ENCODE measurements around the gene LAG3.
A peak's percentile ranks its signal among the peaks of the same experiment; 100 is the strongest.
"Not testable (repeated sequence)": the region's sequence is repeated elsewhere in the genome, so short reads cannot be mapped to it uniquely, and the experiment has no call there.

Gene LAG3

GRCh38 chr12:6772331-6772695 is at the start of gene LAG3:
Gene LAG3, plus strand, starts transcription at chr12:6772520. Its CDS starts 333 bp downstream, at chr12:6772853.
- intact Hi-C loops (cut with DNase I): no loop called here

GRCh38 chr12:6722863-6723262 is 49.5 kb upstream of the LAG3 start:
- intact Hi-C loops (cut with DNase I): loop anchor here (1.0 kb wide), 1 partner anchor 60 kb away; the partner anchor contains the start of gene ING4

More at GRCh38 chr12:6772331-6772695, at the start of gene LAG3:
- DNase-seq: no peak

GRCh38 chr12:6723607-6724408 is 48.5 kb upstream of the LAG3 start, which contains the start of gene COPS7A:
Gene COPS7A, plus strand, starts transcription at chr12:6724046. Its CDS starts 611 bp downstream, at chr12:6724657.
- intact Hi-C loops (cut with DNase I): loop anchor here (1.0 to 2.0 kb wide), 2 partner anchors 35 to 61 kb away; partner anchors contain the start of genes ING4 and ZNF384
- DNase-seq: peak; percentile 97 to 100 (median 99)

More at GRCh38 chr12:6722863-6723262, 49.5 kb upstream of the LAG3 start:
- DNase-seq: no peak

- peak in 5 of 10 donors; percentile 10 to 73 (median 68) for DNase-seq
- intact Hi-C loops (cut with DNase I): loop anchor here (2.0 kb wide), 1 partner anchor 36 kb away; the partner anchor contains the start of gene ZNF384
Observed at GRCh38 chr12:6724409-6724797, 47.9 kb upstream of the LAG3 start.

GRCh38 chr12:6725350-6725749 is 47.0 kb upstream of the LAG3 start:
- DNase-seq: no peak
- intact Hi-C loops (cut with DNase I): loop anchor here (2.0 kb wide), 1 partner anchor 37 kb away; the partner anchor contains the start of gene ZNF384

- intact Hi-C loops (cut with DNase I): no loop called here
- peak in 3 of 10 donors; percentile 17 to 50 (median 31) for DNase-seq
Observed at GRCh38 chr12:6729186-6729585, 43.1 kb upstream of the LAG3 start.

- intact Hi-C loops (cut with DNase I): no loop called here
- peak in 3 of 10 donors; percentile 7 to 52 (median 47) for DNase-seq
Observed at GRCh38 chr12:6730169-6730568, 42.2 kb upstream of the LAG3 start.

GRCh38 chr12:6734506-6735387 is 37.6 kb upstream of the LAG3 start:
- intact Hi-C loops (cut with DNase I): loop anchor here (5.0 kb wide), 2 partner anchors 43 to 93 kb away; partner anchors contain the start of gene P3H3
- DNase-seq: peak in 2 of 10 donors; percentile 24 to 42

GRCh38 chr12:6735448-6736191 is 36.7 kb upstream of the LAG3 start:
- intact Hi-C loops (cut with DNase I): loop anchor here (5.0 kb wide), 2 partner anchors 42 to 92 kb away; partner anchors contain the start of gene P3H3
- peak; percentile 52 to 97 (median 74) for DNase-seq

- intact Hi-C loops (cut with DNase I): loop anchor here (5.0 kb wide), 2 partner anchors 41 to 91 kb away; partner anchors contain the start of gene P3H3
- no peak for DNase-seq
Observed at GRCh38 chr12:6736754-6737153, 35.6 kb upstream of the LAG3 start.

- intact Hi-C loops (cut with DNase I); DNase-seq: not testable (repeated sequence)
Observed at GRCh38 chr12:6742080-6742479, 30.2 kb upstream of the LAG3 start.

- intact Hi-C loops (cut with DNase I): no loop called here
- peak in 1 of 10 donors; percentile 2 for DNase-seq
Observed at GRCh38 chr12:6742834-6743233, 29.5 kb upstream of the LAG3 start.

GRCh38 chr12:6743300-6743699 is 29.0 kb upstream of the LAG3 start:
- intact Hi-C loops (cut with DNase I): not testable (repeated sequence)
- DNase-seq: peak in 1 of 10 donors; percentile 1

GRCh38 chr12:6745741-6746525 is 26.4 kb upstream of the LAG3 start:
- DNase-seq: peak in 1 of 10 donors; percentile 62
- intact Hi-C loops (cut with DNase I): no loop called here

GRCh38 chr12:6747216-6747615 is 25.1 kb upstream of the LAG3 start:
- intact Hi-C loops (cut with DNase I): no loop called here
- no peak for DNase-seq

GRCh38 chr12:6748761-6749160 is 23.6 kb upstream of the LAG3 start:
- intact Hi-C loops (cut with DNase I): no loop called here
- DNase-seq: no peak

GRCh38 chr12:6750506-6750905 is 21.8 kb upstream of the LAG3 start:
- no peak for DNase-seq
- intact Hi-C loops (cut with DNase I): no loop called here

GRCh38 chr12:6751767-6752166 is 20.6 kb upstream of the LAG3 start:
- intact Hi-C loops (cut with DNase I): loop anchor here (2.0 kb wide), 1 partner anchor 15 kb away; the partner anchor contains the start of gene PTMS

More at GRCh38 chr12:6751767-6752166, 20.6 kb upstream of the LAG3 start:
- DNase-seq: no peak
